SU-DHL-6 (cell line): Measurements from ENCODE around the gene HUS1.
A peak's percentile ranks its signal among the peaks of the same experiment; 100 is the strongest.

Experiments
- H2AFZ ChIP-seq: fragments of 200-600 bp; sonication (generic); 2 replicates; pipeline ENCODE4 v1.6.1; 2014; ENCODE audit warnings: low read depth, mild to moderate bottlenecking, moderate library complexity, mixed read lengths, antibody characterized with exemption, low read length; ENCODE audit not compliant: severe bottlenecking
- H3F3A ChIP-seq: fragments of 200-600 bp; shearing (Covaris generic); 2 replicates; pipeline ENCODE4 v1.6.0; 2016; ENCODE audit warnings: antibody characterized with exemption, mild to moderate bottlenecking; ENCODE audit not compliant: insufficient read depth
- H3K27ac ChIP-seq: fragments of 200-600 bp; sonication (generic); 2 replicates; pipeline ENCODE4 v1.5.1; 2016; ENCODE audit warnings: low read depth, mild to moderate bottlenecking, low read length, moderate library complexity, mixed read lengths
- H3K27me3 ChIP-seq: fragments of 200-600 bp; sonication (generic), shearing (Covaris generic); 2 replicates; pipeline ENCODE4 v1.6.0; 2014; ENCODE audit warnings: mild to moderate bottlenecking, low read length
- H3K36me3 ChIP-seq: fragments of 200-600 bp; sonication (generic); 2 replicates; pipeline ENCODE4 v1.6.1; 2014; ENCODE audit warnings: mild to moderate bottlenecking, low read length, mixed read lengths
- H3K4me2 ChIP-seq: fragments of 300-600, 200-600 bp; shearing (Covaris generic), sonication (generic); 2 replicates; pipeline ENCODE4 v1.6.0; 2014; ENCODE audit warnings: low read length, low read depth, mild to moderate bottlenecking; ENCODE audit not compliant: poor library complexity, severe bottlenecking
- H3K4me3 ChIP-seq: fragments of 200-600 bp; sonication (generic); 2 replicates; pipeline ENCODE4 v1.5.1; 2014; ENCODE audit warnings: antibody characterized with exemption, low read length, mild to moderate bottlenecking, mixed read lengths; ENCODE audit not compliant: insufficient read depth, poor library complexity, severe bottlenecking
- H3K79me2 ChIP-seq: fragments of 200-600 bp; sonication (generic); 2 replicates; pipeline ENCODE4 v1.6.1; 2014; ENCODE audit warnings: mild to moderate bottlenecking, low read length, moderate library complexity; ENCODE audit not compliant: insufficient read depth
- H3K9ac ChIP-seq: fragments of 200-600 bp; sonication (generic); 2 replicates; pipeline ENCODE4 v1.7.0; 2014; ENCODE audit warnings: mild to moderate bottlenecking, low read length
- H3K9me2 ChIP-seq: fragments of 200-600 bp; sonication (generic); replicated peaks from 2 replicates; pipeline ENCODE4 v1.6.1; 2014; ENCODE audit warnings: low read length; ENCODE audit not compliant: insufficient read depth
- H3K9me3 ChIP-seq: fragments of 200-600 bp; sonication (generic); 2 replicates; pipeline ENCODE4 v1.6.1; 2014; ENCODE audit warnings: low read length, mixed read lengths; ENCODE audit not compliant: insufficient read depth
- H4K20me1 ChIP-seq: fragments of 200-600 bp; sonication (generic); 2 replicates; pipeline ENCODE4 v1.6.1; 2014; ENCODE audit warnings: low read depth, mild to moderate bottlenecking, antibody characterized with exemption, low read length, moderate library complexity, mixed read lengths
- EZH2phosphoT487 ChIP-seq: fragments of 200-600 bp; sonication (generic), shearing (Covaris generic); conservative IDR thresholded peaks from 2 replicates; pipeline ENCODE4 v1.6.1; 2018; ENCODE audit warnings: mild to moderate bottlenecking, antibody characterized with exemption, low read length, moderate library complexity, mixed read lengths
- TF ChIP-seq, protein P1 (sequence below): fragments of 200-600 bp; sonication (generic); IDR thresholded peaks from one replicate; pipeline ENCODE4 v1.5.1; 2017; ENCODE audit warnings: antibody characterized with exemption, mild to moderate bottlenecking, low read length, moderate library complexity; ENCODE audit not compliant: insufficient read depth, poor library complexity, severe bottlenecking

The HUS1 gene

DNA sequence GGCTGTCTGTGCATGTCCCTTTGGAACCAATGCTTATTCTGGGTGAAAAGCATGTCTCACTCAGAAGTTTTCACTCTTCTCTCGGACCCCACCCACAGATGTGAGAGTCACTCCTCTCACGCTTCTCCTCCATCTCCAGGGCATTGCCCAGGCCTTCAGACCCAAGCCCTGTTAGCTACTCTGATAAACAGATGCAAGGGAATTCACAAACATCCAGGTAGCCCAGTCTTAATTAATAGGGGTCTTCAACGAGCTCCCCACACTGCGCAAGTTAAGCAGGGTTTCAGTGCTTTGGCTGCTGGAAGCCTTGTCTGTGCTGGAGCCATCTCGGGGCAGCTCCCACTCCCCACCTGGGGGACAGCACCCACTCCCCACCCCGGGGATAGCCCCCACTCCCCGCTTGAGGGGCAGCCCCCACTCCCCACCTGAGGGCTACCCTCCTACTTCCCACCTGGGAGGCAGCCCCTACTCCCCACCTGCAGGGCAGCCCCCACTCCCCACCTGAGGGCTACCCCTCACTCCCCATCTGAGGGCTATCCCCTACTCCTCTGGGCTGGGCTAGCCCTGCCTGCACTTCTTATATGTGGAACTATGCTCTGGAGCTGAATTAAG, 39.9 kb downstream of the HUS1 start:
- Histone ChIP-seq H3K9ac (no peak overlapping the region), H3K27ac (no peak overlapping the region), H3K4me3 (no peak overlapping the region), H3K27me3 (no peaks in the 10 kb centered on the region), H3K4me2 (no peak overlapping the region), H3K9me2 (no peaks in the 10 kb centered on the region), H3K36me3 (no peaks in the 10 kb centered on the region), H4K20me1 (no peaks in the 10 kb centered on the region), H3K9me3 (no peaks in the 10 kb centered on the region), H3K79me2 (no peaks in the 10 kb centered on the region), H2AFZ (no peak overlapping the region), H3F3A (peaks cover 25% of the 10 kb centered on the region)
- no peak for TF ChIP-seq EZH2phosphoT487
- TF ChIP-seq, protein P1, sequence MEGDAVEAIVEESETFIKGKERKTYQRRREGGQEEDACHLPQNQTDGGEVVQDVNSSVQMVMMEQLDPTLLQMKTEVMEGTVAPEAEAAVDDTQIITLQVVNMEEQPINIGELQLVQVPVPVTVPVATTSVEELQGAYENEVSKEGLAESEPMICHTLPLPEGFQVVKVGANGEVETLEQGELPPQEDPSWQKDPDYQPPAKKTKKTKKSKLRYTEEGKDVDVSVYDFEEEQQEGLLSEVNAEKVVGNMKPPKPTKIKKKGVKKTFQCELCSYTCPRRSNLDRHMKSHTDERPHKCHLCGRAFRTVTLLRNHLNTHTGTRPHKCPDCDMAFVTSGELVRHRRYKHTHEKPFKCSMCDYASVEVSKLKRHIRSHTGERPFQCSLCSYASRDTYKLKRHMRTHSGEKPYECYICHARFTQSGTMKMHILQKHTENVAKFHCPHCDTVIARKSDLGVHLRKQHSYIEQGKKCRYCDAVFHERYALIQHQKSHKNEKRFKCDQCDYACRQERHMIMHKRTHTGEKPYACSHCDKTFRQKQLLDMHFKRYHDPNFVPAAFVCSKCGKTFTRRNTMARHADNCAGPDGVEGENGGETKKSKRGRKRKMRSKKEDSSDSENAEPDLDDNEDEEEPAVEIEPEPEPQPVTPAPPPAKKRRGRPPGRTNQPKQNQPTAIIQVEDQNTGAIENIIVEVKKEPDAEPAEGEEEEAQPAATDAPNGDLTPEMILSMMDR, result no peak

DNA sequence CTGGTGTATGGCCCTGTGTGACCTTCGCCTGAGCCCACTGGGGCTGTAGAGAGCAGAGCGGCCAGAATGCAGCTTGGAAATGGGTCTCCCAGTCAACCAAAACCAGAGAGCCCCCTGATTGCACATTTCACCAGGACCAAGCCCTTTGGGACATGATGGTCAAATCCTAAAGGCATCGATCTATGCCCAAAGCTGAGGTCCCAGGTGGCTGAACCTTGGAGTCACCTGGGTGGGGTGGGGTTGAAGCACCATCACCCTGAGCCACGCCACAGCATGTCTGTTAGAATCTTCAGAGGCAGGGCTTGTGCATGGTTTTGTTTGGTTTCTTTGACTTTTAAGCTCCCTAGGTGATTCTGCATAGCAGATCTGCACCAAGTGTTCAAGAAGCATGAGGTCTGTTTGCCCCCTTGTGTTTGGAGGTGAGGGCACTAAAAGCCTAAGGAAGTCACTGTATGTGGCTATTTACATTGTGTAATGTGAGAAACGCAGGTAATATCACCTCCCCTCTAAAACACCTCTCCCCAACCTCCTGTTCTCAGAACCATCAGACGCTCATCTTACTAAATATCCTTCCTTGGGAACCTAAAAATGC, 40.7 kb downstream of the HUS1 start:
- Histone ChIP-seq H3F3A (peaks cover 25% of the 10 kb centered on the region), H4K20me1 (no peaks in the 10 kb centered on the region), H3K9me3 (no peaks in the 10 kb centered on the region), H3K4me3 (no peak overlapping the region), H3K27ac (peak overlapping the region; percentile 78), H3K27me3 (no peaks in the 10 kb centered on the region), H3K79me2 (no peaks in the 10 kb centered on the region), H3K36me3 (no peaks in the 10 kb centered on the region), H3K9ac (peak overlapping the region; percentile 45; the same call in 1 of the 2 replicates), H2AFZ (peak overlapping the region; percentile 29), H3K4me2 (peak overlapping the region; percentile 54), H3K9me2 (no peaks in the 10 kb centered on the region)
- TF ChIP-seq, protein P1, result no peak
- no peak for TF ChIP-seq EZH2phosphoT487

DNA sequence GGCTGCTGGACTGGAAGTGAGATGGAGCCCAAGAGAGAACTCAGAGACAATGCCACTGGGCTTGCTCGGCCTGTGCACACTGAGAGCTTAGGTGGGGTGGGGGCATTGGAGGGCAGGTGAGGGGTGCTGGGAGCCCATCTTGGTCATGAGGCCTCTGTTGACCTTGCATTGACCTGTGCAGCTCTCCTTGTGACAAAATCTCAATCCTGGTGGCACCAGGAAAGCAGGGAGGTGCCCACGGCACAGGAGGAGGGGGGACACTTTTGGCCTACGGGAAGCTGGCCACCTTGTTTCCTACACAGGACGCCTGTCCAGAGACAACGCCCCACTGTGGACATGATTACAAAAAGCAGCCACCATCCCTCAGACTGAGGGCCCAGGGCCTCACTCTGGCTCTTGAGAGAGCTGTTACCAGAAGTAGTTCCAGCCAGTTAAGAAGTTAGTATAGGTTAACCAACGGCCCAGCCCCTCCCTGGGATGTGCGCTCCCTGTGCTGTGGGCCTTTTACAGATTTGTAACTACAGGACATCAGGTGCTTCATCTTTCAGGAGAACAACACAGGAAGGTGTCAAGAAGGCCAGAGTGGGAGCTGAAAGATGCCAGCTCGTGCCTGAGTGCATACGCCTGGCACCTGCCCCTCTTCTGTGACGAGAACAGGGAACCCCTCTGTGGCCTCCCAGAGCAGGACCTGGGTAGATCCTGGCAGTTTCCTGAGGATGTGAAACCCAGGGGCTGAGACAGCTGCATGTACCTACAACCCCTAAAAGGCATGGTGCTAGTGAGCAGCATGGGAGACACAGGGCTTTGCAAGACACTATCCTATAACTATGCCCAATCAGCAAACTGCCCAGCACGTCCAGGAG, 41.5 kb downstream of the HUS1 start:
- H3F3A ChIP-seq, result peaks cover 25% of the 10 kb centered on the region
- peak overlapping the region; percentile 54 for H3K4me2 ChIP-seq
- H3K27me3 ChIP-seq, result no peaks in the 10 kb centered on the region
- H4K20me1 ChIP-seq, result no peaks in the 10 kb centered on the region
- peak overlapping the region; percentile 29 for H2AFZ ChIP-seq
- TF ChIP-seq EZH2phosphoT487, result no peak
- TF ChIP-seq, protein P1, result no peak
- peak overlapping the region; percentile 45 for H3K9ac ChIP-seq
- no peaks in the 10 kb centered on the region for H3K36me3 ChIP-seq
- H3K4me3 ChIP-seq, result peak overlapping the region; percentile 20
- H3K79me2 ChIP-seq, result no peaks in the 10 kb centered on the region
- no peaks in the 10 kb centered on the region for H3K9me2 ChIP-seq
- no peaks in the 10 kb centered on the region for H3K9me3 ChIP-seq
- H3K27ac ChIP-seq, result peak overlapping the region; percentile 78
